Activated CD8-positive, alpha-beta memory T cell treated with anti-CD3 and anti-CD28 coated beads, Interleukin-2, amount 50 U/mL, for 24 hours (primary cell): ENCODE measurements around the gene RYR2.

Experiments used
- DNase-seq: peaks from one replicate; pipeline ENCODE4 v3.0.0-alpha.2; 2020; ENCODE audit errors: extremely low read depth

Gene RYR2

DNA sequence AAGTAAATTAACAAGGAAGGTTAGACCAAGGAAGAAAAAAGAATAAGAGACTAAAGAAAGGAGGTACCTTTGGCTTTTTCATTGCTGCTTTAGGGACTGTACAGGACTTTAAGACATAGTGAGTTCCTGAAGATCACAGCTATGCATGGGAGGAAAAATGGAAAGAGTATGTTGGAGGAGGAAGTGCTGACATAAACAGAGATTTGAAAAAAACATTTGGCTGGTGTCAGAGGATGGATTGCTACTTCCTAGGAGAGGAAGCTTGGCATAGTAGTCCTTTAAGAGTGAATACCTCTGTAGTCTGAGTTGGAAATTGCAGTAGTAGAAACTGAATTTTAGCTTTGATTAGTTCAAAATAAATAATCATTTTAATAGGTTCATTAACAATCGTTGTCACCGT lies 398.4 kb downstream of the RYR2 start:
- no peak for DNase-seq

- DNase-seq, result no peak
Measured at GRCh38 chr1:237444120-237444790, 402.3 kb downstream of the RYR2 start.

- no peak for DNase-seq
Measured at GRCh38 chr1:237448042-237448441, 406.1 kb downstream of the RYR2 start.

DNA sequence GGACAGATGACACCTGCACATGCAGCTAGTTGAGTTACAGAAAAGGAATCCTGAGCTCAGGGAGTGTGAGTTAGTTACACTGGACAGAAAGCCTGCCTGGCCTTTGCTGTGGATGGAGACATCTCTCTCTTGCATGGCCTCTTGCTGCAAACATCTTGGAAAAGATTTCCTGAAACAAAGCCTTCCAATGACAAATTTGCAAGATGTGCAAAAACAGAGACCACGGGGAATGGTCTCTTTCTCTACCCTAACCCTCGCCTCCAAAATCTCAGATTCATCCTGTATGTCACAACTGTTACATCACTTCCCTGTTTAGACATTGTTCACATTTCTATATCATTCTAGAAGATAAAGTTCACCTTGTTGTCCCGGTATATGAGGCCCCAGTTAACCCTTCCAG lies 415.6 kb downstream of the RYR2 start:
- no peak for DNase-seq

DNA sequence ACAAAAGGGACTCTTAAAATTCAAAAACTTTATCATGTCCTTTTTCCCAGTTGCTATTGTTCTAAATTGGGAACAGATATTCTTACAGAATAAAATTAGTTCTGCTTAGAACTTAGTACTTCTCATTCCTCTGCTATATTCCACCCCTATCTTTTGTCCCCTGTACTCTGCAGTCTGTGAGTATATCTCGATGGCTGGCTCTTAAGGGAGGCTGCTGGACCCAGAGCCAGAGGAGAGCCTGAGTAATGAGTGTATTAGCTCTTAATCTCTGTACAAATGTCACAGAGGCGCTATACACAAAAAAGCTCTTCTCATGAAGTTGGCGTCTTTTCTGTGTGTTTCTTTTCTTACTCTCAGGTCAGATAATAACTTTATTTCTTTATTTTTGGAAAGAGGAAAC lies 425.3 kb downstream of the RYR2 start:
- DNase-seq, result no peak

DNA sequence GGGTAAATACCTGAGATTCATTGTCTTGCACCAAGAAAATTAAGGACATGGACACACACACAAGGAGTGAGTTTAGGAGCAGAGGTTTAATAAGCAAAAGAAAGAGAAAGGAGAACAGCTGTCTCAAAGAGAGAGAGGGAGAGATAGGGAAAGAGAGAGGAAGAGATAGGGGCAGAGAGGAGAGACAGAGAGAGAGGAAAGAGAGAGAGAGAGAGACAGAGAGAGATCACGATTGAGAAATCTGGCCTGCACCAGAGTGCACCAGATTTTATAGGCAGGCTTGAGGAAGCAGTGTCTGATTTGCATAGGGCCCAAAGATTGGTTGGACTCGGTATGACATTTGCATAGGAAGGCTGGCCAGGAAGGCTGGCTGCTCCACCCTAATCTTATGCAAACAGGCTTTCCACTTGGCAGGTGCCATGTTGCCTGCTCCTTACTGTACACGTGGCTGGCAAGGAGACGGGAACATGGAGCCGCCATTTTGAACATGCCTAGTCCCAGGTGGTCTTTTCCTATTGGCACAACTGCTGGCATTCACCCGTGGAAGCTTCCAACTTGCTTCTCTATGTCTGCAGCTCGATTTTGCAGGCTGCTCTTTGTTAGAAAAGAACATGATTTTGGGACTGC lies 428.8 kb downstream of the RYR2 start:
- no peak for DNase-seq

GRCh38 chr1:237471377-237471776 lies 429.4 kb downstream of the RYR2 start:
- DNase-seq, result no peak

- DNase-seq, result no peak
Measured at GRCh38 chr1:237471956-237472355, 430.0 kb downstream of the RYR2 start.

DNA sequence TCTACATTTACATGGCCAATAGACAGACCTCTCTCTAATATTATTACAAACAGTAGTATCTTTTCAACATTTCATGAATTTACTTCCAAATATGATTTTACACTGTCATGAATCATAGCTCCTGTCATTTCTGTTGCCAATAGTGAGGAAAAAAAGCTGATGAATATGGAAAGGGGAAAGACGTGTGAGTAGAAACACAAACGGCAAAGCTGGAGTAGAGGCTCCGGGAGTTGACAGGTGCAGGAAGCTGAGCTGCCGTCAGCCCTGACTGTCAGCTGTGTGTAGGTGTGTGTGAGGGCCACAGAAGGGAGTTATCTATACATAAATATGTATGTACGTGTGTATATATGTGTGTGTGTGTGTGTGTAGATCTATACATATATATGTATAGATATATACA lies 431.9 kb downstream of the RYR2 start:
- no peak for DNase-seq

GRCh38 chr1:237478082-237478481 lies 436.1 kb downstream of the RYR2 start:
- DNase-seq, result no peak

GRCh38 chr1:237478842-237479241 lies 436.9 kb downstream of the RYR2 start:
- no peak for DNase-seq

DNA sequence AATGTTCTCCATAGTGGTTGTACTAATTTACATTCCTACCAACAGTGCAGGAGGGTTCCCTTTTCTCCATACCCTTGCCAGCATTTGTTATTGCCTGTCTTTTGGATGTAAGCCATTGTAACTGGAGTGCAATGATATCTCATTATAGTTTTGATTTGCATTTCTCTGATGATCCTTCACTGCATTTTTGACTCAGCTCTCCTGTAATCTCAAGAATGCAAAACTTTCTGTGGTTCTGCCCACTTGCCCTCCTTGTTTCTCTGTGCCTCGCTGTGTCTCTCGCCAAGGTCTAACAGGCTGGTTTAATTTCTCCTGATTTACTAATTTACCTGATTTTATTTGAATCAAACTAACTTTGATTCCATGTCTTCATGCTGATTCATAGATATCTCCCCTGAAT lies 440.8 kb downstream of the RYR2 start:
- DNase-seq, result no peak

GRCh38 chr1:237492359-237492758 lies 450.4 kb downstream of the RYR2 start:
- DNase-seq, result no peak

DNA sequence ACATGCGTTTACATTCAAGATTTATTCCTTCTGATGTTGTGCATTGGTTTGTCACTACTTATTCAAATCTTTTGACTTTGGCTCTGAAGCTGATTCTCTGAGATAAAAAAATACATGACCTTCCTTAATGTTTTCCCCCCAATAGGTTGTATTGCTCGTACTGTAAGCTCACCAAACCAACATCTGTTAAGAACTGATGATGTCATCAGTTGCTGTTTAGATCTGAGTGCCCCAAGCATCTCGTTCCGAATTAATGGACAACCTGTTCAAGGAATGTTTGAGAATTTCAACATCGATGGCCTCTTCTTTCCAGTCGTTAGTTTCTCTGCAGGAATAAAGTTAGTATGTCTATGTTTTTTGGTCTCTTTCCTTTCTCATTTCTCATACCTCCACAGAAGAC lies 458.6 kb downstream of the RYR2 start:
- DNase-seq, result no peak

GRCh38 chr1:237503292-237503691 lies 461.3 kb downstream of the RYR2 start:
- no peak for DNase-seq

GRCh38 chr1:237507005-237507404 lies 465.0 kb downstream of the RYR2 start:
- no peak for DNase-seq

DNA sequence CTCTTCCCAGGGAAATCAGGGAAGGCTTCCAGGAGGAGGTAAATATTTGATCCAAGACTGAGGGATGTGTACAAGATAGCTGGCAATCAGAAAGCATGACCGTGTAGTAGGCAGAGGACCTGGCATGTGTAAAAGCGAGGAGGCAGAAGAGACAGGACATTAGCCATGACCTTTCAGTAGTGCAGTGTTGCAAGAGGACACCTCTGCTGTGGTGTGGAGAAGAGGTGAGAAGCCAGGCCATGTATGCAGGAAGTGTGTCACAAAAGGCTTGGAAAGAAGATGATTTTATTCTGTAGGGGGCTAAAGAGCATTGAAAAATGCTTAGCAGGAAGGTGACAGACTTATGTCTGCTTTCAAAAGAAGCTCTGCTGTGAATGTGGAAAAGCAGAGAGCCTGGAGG lies 467.8 kb downstream of the RYR2 start:
- no peak for DNase-seq

DNA sequence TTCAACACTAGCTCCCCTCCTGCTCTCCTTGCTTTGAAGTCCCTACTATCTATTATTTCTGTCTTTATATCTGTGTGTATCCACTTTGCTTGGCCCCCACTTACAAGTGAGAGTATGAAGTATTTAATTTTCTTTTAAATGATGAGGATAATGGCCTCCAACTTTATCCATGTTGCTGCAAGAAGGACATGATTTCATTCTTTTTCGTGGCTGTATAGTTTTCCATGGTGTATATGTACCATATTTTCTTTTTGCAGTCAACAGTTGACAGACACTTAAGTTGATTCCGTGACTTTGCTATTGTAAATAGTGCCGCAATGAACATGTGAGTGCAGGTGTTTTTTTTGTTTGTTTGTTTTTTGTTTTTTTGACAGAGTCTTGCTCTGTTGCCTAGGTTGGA lies 483.1 kb downstream of the RYR2 start:
- no peak for DNase-seq

GRCh38 chr1:237527761-237528160 lies 485.8 kb downstream of the RYR2 start:
- DNase-seq, result no peak

GRCh38 chr1:237528545-237528944 lies 486.6 kb downstream of the RYR2 start:
- no peak for DNase-seq

- no peak for DNase-seq
Measured at GRCh38 chr1:237539055-237539454, 497.1 kb downstream of the RYR2 start.

GRCh38 chr1:237542525-237543418 lies 500.8 kb downstream of the RYR2 start:
- DNase-seq, result no peak

- DNase-seq, result no peak
Measured at GRCh38 chr1:237553078-237553477, 511.1 kb downstream of the RYR2 start.
